ENCODE results near the gene ARSG. TPM values are rescaled to one million over a fixed set of nuclear protein-coding genes. Genes with fewer than 3 reads are reported as not detected.

Gene ARSG
- total and polyA plus RNA-seq, 2 donors (not counting 3 experiments of a cell fraction or from before 2014, with no cell fraction given): 3.9 to 7.0 TPM

DNA sequence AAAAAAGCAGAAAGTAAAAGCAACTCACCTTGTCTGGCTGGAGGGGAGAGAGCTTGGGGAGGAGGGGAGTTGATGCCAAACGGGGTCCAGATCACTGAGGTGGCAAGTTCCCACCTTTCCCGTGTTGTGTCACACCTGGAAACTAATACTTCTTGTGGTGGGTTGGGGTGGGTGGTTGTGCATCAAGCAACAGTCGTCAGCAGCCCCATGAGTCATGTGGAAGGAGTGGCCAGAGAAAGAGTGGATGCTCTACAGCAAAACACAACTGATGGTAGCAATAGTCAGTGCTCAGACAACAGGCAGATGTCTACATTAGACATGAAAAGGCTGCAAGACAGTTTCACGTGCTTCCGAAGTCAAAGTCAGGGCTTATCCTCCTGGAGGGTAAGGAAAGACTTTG, 35.4 kb downstream of the ARSG start:
- dilution Hi-C loops (cut with MboI; ENCODE audit: extremely low pct_ligation_motif_present, low sequenced_read_pairs): no loop called here
- no TSS peak for BruUV-seq (replicated peaks)
- DNase-seq (ENCODE audit: low read depth, low spot score) (no peak), FAIRE-seq (no peak)
- TF ChIP-seq, protein P1, sequence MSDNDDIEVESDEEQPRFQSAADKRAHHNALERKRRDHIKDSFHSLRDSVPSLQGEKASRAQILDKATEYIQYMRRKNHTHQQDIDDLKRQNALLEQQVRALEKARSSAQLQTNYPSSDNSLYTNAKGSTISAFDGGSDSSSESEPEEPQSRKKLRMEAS (IDR thresholded peaks at IDR 0.05; ENCODE audit: insufficient read depth, insufficient read length): no peak
- TF ChIP-seq EZH2 (IDR thresholded peaks at IDR 0.05; ENCODE audit: borderline replicate concordance, low read depth, low read length, severe bottlenecking): no peak
- TF ChIP-seq MYC (IDR thresholded peaks at IDR 0.05; ENCODE audit: low read depth, low read length): no peak
- no peak for TF ChIP-seq POLR2AphosphoS5 (IDR thresholded peaks at IDR 0.05; ENCODE audit: insufficient read depth, low read depth, low read length)
- TF ChIP-seq FOS (IDR thresholded peaks at IDR 0.05; ENCODE audit: borderline replicate concordance, insufficient read depth, low read length): no peak
- Histone ChIP-seq H3K27me3 (ENCODE audit: control insufficient read depth in 2 of 2, insufficient read depth in 2 of 2, low read length in 2 of 2) (no peaks in the 10 kb centered on the region), H3K4me3 (replicated peaks in 1 of 3; ENCODE audit: insufficient read depth in 1 of 3, low read depth in 1 of 3, low read length in 3 of 3) (no peak overlapping the region), H3K4me1 (ENCODE audit: control insufficient read depth, extremely low read depth, insufficient read depth, low read length) (no peaks in the 10 kb centered on the region), H3K27ac (ENCODE audit: insufficient read depth, low read depth, low read length) (no peak overlapping the region), H3K36me3 (ENCODE audit: control insufficient read depth in 2 of 2, extremely low read depth in 1 of 2, insufficient read depth in 2 of 2, low read length in 2 of 2) (no peaks in the 10 kb centered on the region), H2AFZ (ENCODE audit: low read depth, low read length) (no peak overlapping the region), H3K9me3 (replicated peaks; ENCODE audit: control insufficient read depth, insufficient read depth, low read length) (no peaks in the 10 kb centered on the region), H3K9me1 (replicated peaks; ENCODE audit: control insufficient read depth, extremely low read depth, insufficient read depth, low read length) (no peaks in the 10 kb centered on the region), H3K79me2 (ENCODE audit: control insufficient read depth, insufficient read depth, low read length) (no peaks in the 10 kb centered on the region), H3K4me2 (ENCODE audit: insufficient read depth, low read length) (no peak overlapping the region), H4K20me1 (replicated peaks; ENCODE audit: control insufficient read depth, extremely low read depth, insufficient read depth, low read length) (no peaks in the 10 kb centered on the region), H3K9ac (replicated peaks; ENCODE audit: extremely low read depth, insufficient read depth, low read length) (no peak overlapping the region)
- POLR2A ChIA-PET: no interaction called here
- CTCF ChIA-PET: interaction anchor here (1.2 to 4.7 kb wide), 2 partner anchors 31 to 72 kb away, joined by 3 to 44 read pairs; no protein-coding TSS in a partner anchor
- intact Hi-C loops (cut with micrococcal nuclease): no loop called here

DNA sequence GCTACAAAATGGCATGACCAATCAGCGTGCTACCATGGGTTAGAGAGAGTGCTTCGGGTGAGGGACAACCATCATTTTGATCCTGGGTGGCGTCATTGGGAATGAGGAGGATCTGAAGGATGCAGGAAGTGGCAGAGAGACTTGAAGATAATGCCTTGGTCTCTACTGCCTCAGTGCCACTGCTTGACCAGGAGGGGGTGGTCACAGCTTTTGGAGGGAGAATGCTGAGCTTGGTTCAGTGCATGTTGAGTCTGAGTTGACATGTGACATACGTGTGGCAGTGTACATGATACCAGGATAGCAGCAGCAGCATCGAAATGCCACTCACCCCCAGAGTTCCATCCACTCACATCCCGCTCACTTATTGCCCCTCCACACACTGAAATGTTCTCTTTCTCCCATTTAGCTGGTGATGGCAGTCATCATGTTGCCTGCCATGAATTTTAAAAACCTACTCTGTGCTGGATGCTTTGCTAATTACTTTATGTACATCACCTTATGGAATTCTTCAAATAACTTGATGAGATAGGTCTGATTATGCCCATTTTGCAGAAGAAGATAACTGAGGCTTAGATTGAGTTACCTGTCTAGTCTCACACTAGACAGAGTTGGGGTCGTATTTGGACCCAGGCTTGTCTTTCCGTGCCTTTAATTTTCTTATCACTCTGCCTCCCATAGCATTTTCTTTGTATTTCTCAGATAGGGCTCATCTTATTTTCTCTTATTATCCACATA, 36.7 kb downstream of the ARSG start:
- CTCF ChIA-PET: interaction anchor here (0.8 to 4.7 kb wide), 3 partner anchors 26 to 71 kb away, joined by 3 to 44 read pairs (median 3); no protein-coding TSS in a partner anchor
- Histone ChIP-seq H3K4me2 (ENCODE audit: insufficient read depth, low read length) (no peak overlapping the region), H4K20me1 (replicated peaks; ENCODE audit: control insufficient read depth, extremely low read depth, insufficient read depth, low read length) (no peaks in the 10 kb centered on the region), H3K9me3 (replicated peaks; ENCODE audit: control insufficient read depth, insufficient read depth, low read length) (no peaks in the 10 kb centered on the region), H3K36me3 (ENCODE audit: control insufficient read depth in 2 of 2, extremely low read depth in 1 of 2, insufficient read depth in 2 of 2, low read length in 2 of 2) (no peaks in the 10 kb centered on the region), H3K4me3 (replicated peaks in 1 of 3; ENCODE audit: insufficient read depth in 1 of 3, low read depth in 1 of 3, low read length in 3 of 3) (no peak overlapping the region), H3K9me1 (replicated peaks; ENCODE audit: control insufficient read depth, extremely low read depth, insufficient read depth, low read length) (no peaks in the 10 kb centered on the region), H3K4me1 (ENCODE audit: control insufficient read depth, extremely low read depth, insufficient read depth, low read length) (no peaks in the 10 kb centered on the region), H3K79me2 (ENCODE audit: control insufficient read depth, insufficient read depth, low read length) (no peaks in the 10 kb centered on the region), H3K27ac (ENCODE audit: insufficient read depth, low read depth, low read length) (no peak overlapping the region), H3K27me3 (ENCODE audit: control insufficient read depth in 2 of 2, insufficient read depth in 2 of 2, low read length in 2 of 2) (no peaks in the 10 kb centered on the region), H2AFZ (ENCODE audit: low read depth, low read length) (no peak overlapping the region), H3K9ac (replicated peaks; ENCODE audit: extremely low read depth, insufficient read depth, low read length) (no peak overlapping the region)
- DNase-seq (ENCODE audit: low read depth, low spot score) (no peak), FAIRE-seq (no peak)
- POLR2A ChIA-PET: no interaction called here
- BruUV-seq (replicated peaks): no TSS peak
- dilution Hi-C loops (cut with MboI; ENCODE audit: extremely low pct_ligation_motif_present, low sequenced_read_pairs) (no loop called here), intact Hi-C loops (cut with micrococcal nuclease) (no loop called here)
- TF ChIP-seq EZH2 (IDR thresholded peaks at IDR 0.05; ENCODE audit: borderline replicate concordance, low read depth, low read length, severe bottlenecking): no peak
